ENCODE measurements around the gene COQ4.

COQ4 gene

DNA sequence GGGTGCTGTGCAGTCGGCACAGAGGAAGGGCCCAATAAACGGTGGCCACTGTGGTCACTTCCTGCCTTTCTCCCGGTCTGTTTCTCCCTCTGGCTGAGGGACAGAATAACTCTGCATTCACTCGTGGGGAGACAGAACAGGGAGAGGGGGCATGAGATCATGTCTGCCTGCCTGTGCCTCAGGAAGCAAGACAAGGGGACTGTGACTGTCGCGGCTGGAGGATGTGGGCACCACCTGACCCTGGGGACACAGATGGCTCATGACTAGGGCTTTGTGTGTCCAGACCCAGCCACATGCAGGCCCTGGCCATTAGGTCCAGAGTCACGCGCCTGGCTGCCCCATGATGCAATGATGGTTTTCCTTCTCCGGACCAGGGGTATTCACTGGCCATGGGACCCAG, 6.2 kb upstream of the COQ4 start:
- no peak for TF ChIP-seq Cebpa-rat (IDR thresholded peaks at IDR 0.05)
- Histone ChIP-seq H3K27me3 (no peaks in the 10 kb centered on the region), H3K9me3 (replicated peaks in 1 of 11) (no peaks in the 10 kb centered on the region), H3K27ac (no peak overlapping the region), H4K20me1 (peaks cover 0 to 15% (median 0%) of the 10 kb centered on the region in 11 experiments; a peak in 4 of 22 replicates), H3K4me3 (no peak overlapping the region), H3K36me3 (peaks cover 61 to 100% (median 85%) of the 10 kb centered on the region in 11 experiments), H3K4me1 (peaks cover 4 to 7% (median 6%) of the 10 kb centered on the region in 10 experiments), H3K4me2 (no peak overlapping the region), H3K9ac (no peak overlapping the region)

DNA sequence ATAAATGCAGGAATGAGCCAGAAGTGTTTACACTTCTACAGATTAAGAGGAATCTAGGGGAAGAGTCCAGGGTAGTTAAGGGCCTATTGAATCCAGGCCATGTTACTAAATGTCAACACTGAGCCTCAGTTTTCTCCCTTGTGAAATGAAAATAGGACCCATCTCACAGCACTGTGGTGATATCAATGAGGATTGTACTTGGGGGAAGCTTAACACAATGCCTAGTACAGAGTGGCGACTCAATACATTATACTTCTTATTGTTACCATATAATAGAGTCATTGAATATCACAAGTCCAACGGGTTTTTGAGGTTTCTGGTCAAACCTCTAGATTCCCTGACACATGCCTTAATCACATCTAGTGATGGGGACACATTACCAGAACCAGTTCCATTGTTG, 5.0 kb upstream of the COQ4 start:
- Histone ChIP-seq H3K4me3 (no peak overlapping the region), H4K20me1 (peaks cover 0 to 15% (median 0%) of the 10 kb centered on the region in 11 experiments; a peak in 4 of 22 replicates), H3K4me2 (no peak overlapping the region), H3K9me3 (replicated peaks in 1 of 11) (no peaks in the 10 kb centered on the region), H3K9ac (no peak overlapping the region), H3K27ac (no peak overlapping the region), H3K36me3 (peaks cover 57 to 88% (median 79%) of the 10 kb centered on the region in 11 experiments), H3K4me1 (peaks cover 8 to 11% (median 10%) of the 10 kb centered on the region in 10 experiments), H3K27me3 (no peaks in the 10 kb centered on the region)
- TF ChIP-seq Cebpa-rat (IDR thresholded peaks at IDR 0.05): no peak

DNA sequence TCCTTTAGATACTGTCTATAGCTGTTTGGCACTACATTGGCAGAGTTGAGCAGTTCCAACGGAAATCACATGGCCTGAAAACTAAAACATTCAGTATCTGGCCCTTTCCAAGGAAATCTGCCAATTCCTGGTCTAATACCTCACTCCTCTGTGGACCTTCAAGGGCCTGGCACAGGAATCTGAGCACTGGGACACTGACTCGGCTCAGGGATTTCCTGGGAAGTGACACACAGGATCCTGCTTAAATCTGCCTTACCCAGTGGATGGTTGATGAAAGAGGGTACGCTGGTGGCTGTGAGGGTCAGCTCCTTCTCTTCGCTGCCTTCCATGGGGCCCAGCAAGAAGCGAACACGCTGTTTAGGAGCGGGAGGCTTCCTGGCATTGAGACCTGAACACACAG, 1.3 kb upstream of the COQ4 start:
- Histone ChIP-seq H3K4me2 (peak overlapping the region; percentile 85 to 98 (median 94)), H3K9ac (peak overlapping the region; percentile 83 to 95 (median 89); a peak in 21 of 22 replicates), H3K4me1 (peaks cover 22 to 30% (median 28%) of the 10 kb centered on the region in 10 experiments), H3K36me3 (peaks cover 36 to 74% (median 64%) of the 10 kb centered on the region in 11 experiments), H4K20me1 (peaks cover 0 to 15% (median 4%) of the 10 kb centered on the region in 11 experiments; a peak in 6 of 22 replicates), H3K9me3 (replicated peaks in 1 of 11) (no peaks in the 10 kb centered on the region), H3K4me3 (peak overlapping the region; percentile 80 to 97 (median 93)), H3K27me3 (no peaks in the 10 kb centered on the region), H3K27ac (peak overlapping the region in 10 of 11 experiments; percentile 82 to 96 (median 90); a peak in 15 of 22 replicates)
- TF ChIP-seq Cebpa-rat (IDR thresholded peaks at IDR 0.05): no peak

DNA sequence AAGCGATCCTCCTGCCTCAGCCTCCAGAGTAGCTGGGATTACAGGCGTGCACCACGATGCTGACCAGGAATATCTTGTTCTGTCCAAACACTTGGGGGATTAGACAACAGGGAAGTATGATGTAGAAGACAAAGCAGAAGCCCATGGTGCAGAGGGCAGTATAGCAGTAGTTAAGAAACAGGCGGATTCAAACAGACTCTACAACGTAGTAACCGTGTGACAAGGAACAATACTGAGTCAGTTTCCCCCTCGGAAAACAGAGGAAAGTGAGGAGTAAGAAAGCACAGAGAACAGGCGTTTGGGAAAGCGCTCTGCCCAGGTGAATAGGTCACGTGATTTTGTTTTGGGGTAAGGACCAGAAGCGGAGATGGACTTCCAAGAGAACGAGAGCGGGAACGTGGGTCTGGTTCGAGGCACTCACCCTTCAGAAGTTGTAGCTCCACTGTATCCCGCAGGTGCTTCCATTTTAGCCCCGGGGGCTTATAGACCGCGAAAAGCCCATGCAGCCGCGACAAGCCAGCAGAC, 698 bp upstream of the COQ4 start:
- Histone ChIP-seq H3K9ac (peak overlapping the region; percentile 83 to 95 (median 89)), H3K4me2 (peak overlapping the region; percentile 85 to 98 (median 94)), H3K4me1 (peaks cover 22 to 30% (median 28%) of the 10 kb centered on the region in 10 experiments), H3K27ac (peak overlapping the region in 10 of 11 experiments; percentile 82 to 96 (median 90); a peak in 20 of 22 replicates), H3K9me3 (replicated peaks in 1 of 11) (no peaks in the 10 kb centered on the region), H3K4me3 (peak overlapping the region; percentile 80 to 97 (median 93)), H3K27me3 (no peaks in the 10 kb centered on the region), H4K20me1 (peaks cover 0 to 14% (median 4%) of the 10 kb centered on the region in 11 experiments; a peak in 5 of 22 replicates), H3K36me3 (peaks cover 35 to 74% (median 63%) of the 10 kb centered on the region in 11 experiments)
- no peak for TF ChIP-seq Cebpa-rat (IDR thresholded peaks at IDR 0.05)

DNA sequence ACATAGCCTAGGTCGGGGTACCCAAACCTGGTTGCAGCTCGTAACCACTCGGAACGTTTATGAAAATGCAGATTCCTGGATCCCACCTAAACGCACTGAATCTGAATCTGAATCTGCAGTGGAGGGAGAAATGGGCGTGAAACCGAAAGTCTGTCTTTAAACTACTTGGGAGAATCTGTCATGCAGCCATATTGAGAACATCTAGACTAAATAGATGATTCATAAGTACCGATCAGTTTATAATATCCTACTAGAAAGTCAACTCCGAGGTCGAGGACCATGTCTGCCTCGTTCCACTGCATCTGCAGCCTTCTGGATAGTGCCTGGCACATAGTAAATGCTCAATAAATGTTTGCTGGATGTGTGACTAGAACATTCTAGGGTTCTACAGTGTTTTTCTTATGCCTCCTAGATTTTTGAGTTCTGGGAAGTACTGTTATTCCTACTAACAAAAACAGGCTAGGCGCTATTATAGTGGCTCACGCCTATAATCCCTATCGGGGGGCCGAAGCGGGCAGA, 632 bp downstream of the COQ4 start:
- Histone ChIP-seq H3K4me2 (peak overlapping the region; percentile 80 to 98 (median 94)), H3K36me3 (peaks cover 38 to 74% (median 61%) of the 10 kb centered on the region in 11 experiments), H3K4me3 (peak overlapping the region; percentile 80 to 97 (median 93)), H3K4me1 (peaks cover 22 to 39% (median 37%) of the 10 kb centered on the region in 10 experiments), H3K27ac (peak overlapping the region in 10 of 11 experiments; percentile 82 to 96 (median 90); a peak in 20 of 22 replicates), H4K20me1 (peaks cover 0 to 20% (median 5%) of the 10 kb centered on the region in 11 experiments; a peak in 6 of 22 replicates), H3K27me3 (no peaks in the 10 kb centered on the region), H3K9ac (peak overlapping the region; percentile 83 to 95 (median 89)), H3K9me3 (replicated peaks in 1 of 11) (no peaks in the 10 kb centered on the region)
- TF ChIP-seq Cebpa-rat (IDR thresholded peaks at IDR 0.05): no peak

DNA sequence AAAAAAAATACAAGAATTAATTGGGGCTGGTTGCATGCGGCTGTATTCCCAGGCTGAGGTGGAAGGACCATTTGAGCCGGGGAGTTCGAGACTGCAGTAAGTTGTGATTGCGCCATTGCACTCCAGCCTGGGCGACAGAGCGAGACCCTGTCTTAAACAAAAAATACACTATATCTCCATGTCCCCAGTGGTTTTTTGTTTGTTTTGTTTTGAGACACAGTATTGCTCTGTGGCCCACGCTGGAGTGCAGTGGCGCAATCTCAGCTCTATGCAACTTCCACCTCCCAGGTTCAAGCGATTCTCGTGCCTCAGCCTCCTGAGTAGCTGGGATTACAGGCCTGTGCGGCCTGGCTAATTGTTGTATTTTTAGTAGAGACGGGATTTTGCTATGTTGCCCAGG, 1.2 kb downstream of the COQ4 start:
- no peaks in the 10 kb centered on the region for H3K27me3 ChIP-seq
- H3K36me3 ChIP-seq: peaks cover 35 to 74% (median 56%) of the 10 kb centered on the region in 11 experiments
- peak overlapping the region; percentile 80 to 97 (median 93) for H3K4me3 ChIP-seq
- H4K20me1 ChIP-seq: peaks cover 0 to 25% (median 9%) of the 10 kb centered on the region in 11 experiments; a peak in 6 of 22 replicates
- H3K27ac ChIP-seq: peak overlapping the region in 10 of 11 experiments; percentile 82 to 96 (median 90); a peak in 19 of 22 replicates
- peak overlapping the region; percentile 83 to 95 (median 89) for H3K9ac ChIP-seq
- no peaks in the 10 kb centered on the region for H3K9me3 ChIP-seq (replicated peaks in 1 of 11)
- peak overlapping the region; percentile 80 to 98 (median 94) for H3K4me2 ChIP-seq
- peak in 7 of 11 experiments; percentile 34 to 89 (median 48); a peak in 10 of 22 replicates for TF ChIP-seq Cebpa-rat (IDR thresholded peaks at IDR 0.05)
- peaks cover 22 to 45% (median 40%) of the 10 kb centered on the region in 10 experiments for H3K4me1 ChIP-seq

DNA sequence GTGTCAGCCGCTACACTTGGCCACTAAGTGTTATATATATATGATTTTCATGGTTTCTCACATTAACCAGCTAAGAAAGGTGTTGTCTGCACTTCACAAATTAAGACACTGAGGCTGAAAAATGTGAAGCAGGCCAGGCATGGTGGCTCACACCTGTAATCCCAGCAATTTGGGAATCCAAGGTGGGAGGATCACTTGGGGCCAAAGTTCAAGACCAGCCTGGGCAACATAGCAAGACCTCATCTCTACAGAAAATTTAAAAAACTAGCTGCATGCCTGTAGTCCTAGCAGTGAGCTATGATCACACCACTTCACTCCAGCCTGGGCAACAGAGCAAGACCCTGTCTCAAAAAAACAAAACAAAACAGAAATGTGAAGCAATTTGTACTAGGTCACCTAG, 1.8 kb downstream of the COQ4 start:
- Histone ChIP-seq H3K4me3 (peak overlapping the region in 7 of 10 experiments; percentile 89 to 97 (median 96); a peak in 10 of 20 replicates), H4K20me1 (peaks cover 0 to 25% (median 9%) of the 10 kb centered on the region in 11 experiments; a peak in 6 of 22 replicates), H3K4me2 (peak overlapping the region; percentile 80 to 98 (median 94)), H3K4me1 (peaks cover 22 to 45% (median 40%) of the 10 kb centered on the region in 10 experiments), H3K27me3 (no peaks in the 10 kb centered on the region), H3K36me3 (peaks cover 34 to 74% (median 52%) of the 10 kb centered on the region in 11 experiments), H3K27ac (peak overlapping the region in 10 of 11 experiments; percentile 82 to 96 (median 90); a peak in 16 of 22 replicates), H3K9me3 (replicated peaks in 1 of 11) (no peaks in the 10 kb centered on the region), H3K9ac (peak overlapping the region in 10 of 11 experiments; percentile 83 to 95 (median 90); a peak in 20 of 22 replicates)
- no peak for TF ChIP-seq Cebpa-rat (IDR thresholded peaks at IDR 0.05)

DNA sequence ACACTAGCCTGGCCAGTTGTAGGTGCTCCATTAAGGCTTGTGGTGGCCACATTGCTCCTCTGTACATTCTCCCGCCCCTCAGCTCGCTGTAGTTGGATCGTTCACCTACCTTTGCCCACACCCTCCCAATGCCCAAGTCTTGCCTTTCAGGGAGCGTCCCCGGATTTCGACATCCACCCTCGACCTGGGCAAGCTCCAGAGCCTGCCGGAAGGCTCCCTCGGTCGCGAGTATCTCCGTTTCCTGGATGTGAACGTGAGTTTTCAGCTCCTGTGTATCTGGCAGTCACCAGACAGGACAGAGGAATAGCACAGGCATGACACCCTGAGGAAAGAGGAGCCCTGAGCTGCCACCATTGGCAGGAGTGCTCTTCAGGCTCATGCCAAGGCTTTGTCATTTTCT, 3.0 kb downstream of the COQ4 start:
- no peak overlapping the region for H3K4me3 ChIP-seq
- H3K9ac ChIP-seq: peak overlapping the region in 6 of 11 experiments; percentile 1 to 95 (median 18); a peak in 4 of 22 replicates
- H3K36me3 ChIP-seq: peaks cover 33 to 74% (median 49%) of the 10 kb centered on the region in 11 experiments
- peaks cover 0 to 25% (median 9%) of the 10 kb centered on the region in 11 experiments; a peak in 6 of 22 replicates for H4K20me1 ChIP-seq
- H3K4me1 ChIP-seq: peaks cover 22 to 45% (median 40%) of the 10 kb centered on the region in 10 experiments
- 0 out of 22 replicates have a peak overlapping the region, but pooled peaks of 2 of the 11 experiments have one; percentile 2 to 90 for H3K27ac ChIP-seq
- no peak for TF ChIP-seq Cebpa-rat (IDR thresholded peaks at IDR 0.05)
- H3K9me3 ChIP-seq (replicated peaks in 1 of 11): no peaks in the 10 kb centered on the region
- H3K27me3 ChIP-seq: no peaks in the 10 kb centered on the region
- H3K4me2 ChIP-seq: no peak overlapping the region; a peak in 1 of 22 replicates
